GM18508 (cell line): Measurements from ENCODE around the gene NDST4.

Experiments
- ATAC-seq: cut with Tn5 transposase; IDR thresholded peaks from one replicate; pipeline ENCODE4 v1.9.1; 2021; ENCODE audit warnings: moderate number of reproducible peaks; ENCODE audit not compliant: insufficient read depth, unreplicated experiment

NDST4 gene

DNA sequence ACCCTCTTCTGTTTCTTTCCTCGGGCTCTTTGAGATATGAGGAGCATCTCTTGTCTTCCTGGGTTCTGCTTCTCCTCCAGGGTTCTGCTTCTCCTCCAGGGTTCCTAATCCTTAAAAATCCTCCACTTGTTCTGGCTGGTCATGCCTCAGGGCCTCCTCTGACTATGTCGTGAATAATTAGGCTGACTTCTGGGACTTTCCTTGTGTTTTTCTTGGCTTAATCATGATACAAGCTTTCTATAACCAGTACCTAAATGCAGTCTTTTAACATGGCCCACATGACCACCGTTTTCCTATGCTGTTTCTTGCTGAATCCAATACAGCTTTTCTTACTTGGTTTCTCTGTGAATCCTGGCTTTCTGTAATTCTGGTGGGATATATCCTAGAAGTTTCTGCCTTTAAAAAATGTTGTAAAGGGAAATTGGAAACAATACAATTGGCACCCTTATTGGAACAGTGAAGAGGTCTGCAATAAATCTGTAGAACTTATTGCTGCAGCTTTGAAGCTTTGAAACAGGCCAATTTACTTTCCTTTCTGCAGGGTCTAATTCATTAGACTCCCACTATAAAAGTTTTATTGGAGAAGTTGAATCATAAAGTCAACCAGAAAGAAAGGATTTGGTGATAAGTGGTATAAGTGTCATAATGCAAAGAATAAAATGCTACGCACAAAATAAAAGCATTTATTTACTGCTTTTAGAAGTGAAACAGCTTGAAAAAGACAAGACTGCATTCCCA lies 301.7 kb downstream of the NDST4 start:
- no peak for ATAC-seq

GRCh38 chr4:114807759-114808404 lies 305.5 kb downstream of the NDST4 start:
- ATAC-seq: peak; percentile 94

- ATAC-seq: no peak
Observed at GRCh38 chr4:114807357-114807756, 306.1 kb downstream of the NDST4 start.

GRCh38 chr4:114791976-114792375 lies 321.4 kb downstream of the NDST4 start:
- no peak for ATAC-seq

GRCh38 chr4:114785570-114785969 lies 327.9 kb downstream of the NDST4 start:
- no peak for ATAC-seq

DNA sequence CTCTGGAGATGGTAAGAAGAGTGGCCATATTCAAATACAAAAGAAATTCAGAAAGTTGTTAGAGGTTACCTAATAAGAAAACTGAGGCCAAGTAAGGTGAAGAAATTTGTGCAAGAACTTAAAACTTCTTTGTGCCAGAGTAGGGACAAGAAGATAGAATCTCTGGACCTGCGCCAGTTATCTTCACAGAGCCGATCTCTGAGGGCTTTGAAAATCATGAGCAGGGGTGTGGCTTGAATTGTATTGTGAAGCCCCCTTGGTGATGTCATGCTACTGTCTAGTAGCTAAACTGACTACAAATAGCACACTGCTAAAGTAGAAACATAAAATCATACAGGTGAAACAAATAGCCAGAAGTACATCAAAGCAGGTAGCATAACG lies 330.2 kb downstream of the NDST4 start:
- no peak for ATAC-seq

DNA sequence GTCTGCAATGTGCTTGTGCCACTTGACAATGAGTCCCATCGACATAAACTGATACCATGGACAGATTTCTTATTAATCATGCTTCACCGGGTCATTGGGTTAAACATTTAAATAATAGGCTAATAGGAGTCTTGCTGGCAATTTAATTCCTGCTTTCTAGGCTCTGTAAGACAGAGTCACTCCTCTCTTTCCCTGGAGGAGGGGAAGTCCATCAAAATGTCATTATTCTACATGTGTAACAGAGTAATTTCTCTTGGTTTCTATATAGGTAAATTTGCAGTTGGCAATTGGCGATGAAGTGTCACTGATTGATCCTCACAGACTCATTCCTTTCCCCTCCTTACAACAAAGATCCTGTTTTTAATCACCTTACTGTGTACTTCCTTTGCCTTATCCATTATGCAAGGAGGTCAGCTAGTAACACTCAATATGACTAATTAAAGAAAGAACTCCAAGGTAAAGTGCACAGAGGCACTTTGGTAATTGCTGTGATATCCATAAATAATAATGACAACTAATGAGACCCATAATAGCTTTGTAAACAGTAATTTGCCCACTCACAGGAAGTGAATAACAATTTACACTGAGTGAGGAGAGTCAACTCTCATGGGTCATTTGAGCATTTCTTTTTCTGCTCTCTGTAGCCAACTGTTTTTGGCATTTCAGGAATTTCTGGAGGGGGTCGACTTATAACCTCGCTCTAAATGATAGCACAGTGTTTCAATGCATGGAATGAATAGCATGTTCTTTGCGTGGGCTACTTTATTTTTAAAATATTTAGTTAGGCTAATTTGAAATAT lies 330.8 kb downstream of the NDST4 start:
- ATAC-seq: no peak

GRCh38 chr4:114780205-114780604 lies 333.2 kb downstream of the NDST4 start:
- no peak for ATAC-seq
